Stimulated activated CD8-positive, alpha-beta memory T cell treated with anti-CD3 and anti-CD28 coated beads, Interleukin-12 subunit alpha, Interleukin-12 subunit beta, amount 100 ng/mL, for 24 hours (primary cell): ENCODE measurements around the gene GSTO1.

Experiments used
- DNase-seq: peaks from one replicate; pipeline ENCODE4 v3.0.0-alpha.2; 2020; ENCODE audit errors: extremely low read depth

GSTO1 gene

GRCh38 chr10:104303594-104304355 lies 49.1 kb downstream of the GSTO1 start:
- no peak for DNase-seq

- DNase-seq, result no peak
Measured at GRCh38 chr10:104304356-104304745, 49.7 kb downstream of the GSTO1 start.

- no peak for DNase-seq
Measured at GRCh38 chr10:104304927-104305326, 50.2 kb downstream of the GSTO1 start.

GRCh38 chr10:104306897-104307296 lies 52.2 kb downstream of the GSTO1 start:
- no peak for DNase-seq

GRCh38 chr10:104307576-104308438 lies 53.1 kb downstream of the GSTO1 start:
- DNase-seq, result no peak

- no peak for DNase-seq
Measured at GRCh38 chr10:104308439-104308903, 53.8 kb downstream of the GSTO1 start.

- no peak for DNase-seq
Measured at GRCh38 chr10:104309980-104310978, 55.6 kb downstream of the GSTO1 start.

GRCh38 chr10:104311184-104311720 lies 56.6 kb downstream of the GSTO1 start:
- DNase-seq, result no peak

- no peak for DNase-seq
Measured at GRCh38 chr10:104314591-104315485, 60.1 kb downstream of the GSTO1 start.

GRCh38 chr10:104315486-104315921 lies 60.8 kb downstream of the GSTO1 start:
- DNase-seq, result no peak

- DNase-seq, result no peak
Measured at GRCh38 chr10:104316321-104317099, 61.8 kb downstream of the GSTO1 start.
